Transverse colon (tissue), 4 donors: ENCODE results near the gene ANKS4B. TPM values are rescaled to one million over a fixed set of nuclear protein-coding genes. Genes with fewer than 3 reads are reported as not detected.
A peak's percentile ranks its signal among the peaks of the same experiment; 100 is the strongest.

Experiments
- DNase-seq: peaks from one replicate; pipeline ENCODE4 v3.0.0-alpha.2; 2019
- H3K27ac ChIP-seq, 4 donors: fragments of 200-600 bp; sonication (generic); 2 replicates each; pipeline ENCODE4 v1.5.1; 2016 to 2018; ENCODE audit warnings: inconsistent platforms in 4 of 4
- H3K27me3 ChIP-seq: fragments of 200-600 bp; sonication (generic); 2 replicates; pipeline ENCODE4 v1.5.1; 2017; ENCODE audit warnings: inconsistent platforms
- H3K36me3 ChIP-seq, 4 donors: fragments of 200-600 bp; sonication (generic); 2 replicates each; pipeline ENCODE4 v1.5.1; 2017 to 2019; ENCODE audit warnings: inconsistent platforms in 4 of 4
- H3K4me1 ChIP-seq, 4 donors: fragments of 200-600 bp; sonication (generic); 2 replicates each; pipeline ENCODE4 v1.5.1; 2017 to 2020; ENCODE audit warnings: inconsistent platforms in 4 of 4
- H3K4me3 ChIP-seq, 4 donors: fragments of 200-600 bp; sonication (generic); 1 replicate in 1 of 4; 2 replicates in 3 of 4; pipeline versions ENCODE4 v1.5.1 to v1.6.1; 2017 to 2019; ENCODE audit warnings: inconsistent platforms in 4 of 4
- H3K9me3 ChIP-seq, 2 donors: fragments of 200-600 bp; sonication (generic); 2 replicates each; pipeline ENCODE4 v1.5.1; 2017 to 2019; ENCODE audit warnings: inconsistent platforms in 2 of 2
- EP300 ChIP-seq: sonication (generic); formaldehyde crosslinking; IDR thresholded peaks from one replicate; pipeline ENCODE4 v1.6.1; 2017; ENCODE audit warnings: antibody characterized with exemption, low read depth
- POLR2A ChIP-seq: fragments of 450-650 bp; IDR thresholded peaks from one replicate; pipeline ENCODE4 v1.6.1; 2016; ENCODE audit warnings: antibody characterized with exemption, mild to moderate bottlenecking, moderate library complexity
- POLR2AphosphoS5 ChIP-seq, 3 donors: sonication (generic); formaldehyde crosslinking; IDR thresholded peaks; one replicate each; pipeline ENCODE4 v1.6.1; 2016; ENCODE audit warnings: antibody characterized with exemption in 3 of 3
- WGBS, 2 donors: methylation state at CpG; one replicate each; pipeline ENCODE4 v1.1.5; 2018; ENCODE audit warnings: low coverage in 1 of 2; 5-methylcytosine and 5-hydroxymethylcytosine counted together
- in situ Hi-C, 4 donors: fragments of 200-750 bp; cut with MboI; loops; one replicate each; pipeline versions ENCODE4 v1.15.0 to v1.15.1; 2017; ENCODE audit warnings: low sequenced_read_pairs in 3 of 4, low pct_ligation_motif_present in 1 of 4, low pct_unique_long_range_greater_than_20kb in 1 of 4
- intact Hi-C: fragments of 100-400 bp; cut with DNase I; formaldehyde crosslinking; loops from one replicate; pipeline ENCODE4 v1.15.1; 2023; ENCODE audit warnings: low total_unique reads
- total RNA-seq, 4 donors: library from RNA; depleted of rRNA; stranded (reverse); fragments of >200 nt; gene quantifications; one replicate each; pipeline ENCODE4 v1.1.0, GENCODE V29; 2016
- TF ChIP-seq, protein P1 (sequence below), 5 experiments: fragments of 200-600 bp in 3 of 5; fragments of 450-650 bp in 2 of 5; sonication (generic) in 3 of 5; IDR thresholded peaks; 1 replicate in 2 of 5; 2 replicates in 3 of 5; pipeline ENCODE4 v1.5.1; 2016 to 2017; ENCODE audit warnings: antibody characterized with exemption in 5 of 5, inconsistent platforms in 3 of 5, mild to moderate bottlenecking in 2 of 5, moderate library complexity in 1 of 5

Gene ANKS4B
- total RNA-seq, 4 donors from 2014 or later, result 27.7 to 70.2 (median 41.4) TPM

DNA sequence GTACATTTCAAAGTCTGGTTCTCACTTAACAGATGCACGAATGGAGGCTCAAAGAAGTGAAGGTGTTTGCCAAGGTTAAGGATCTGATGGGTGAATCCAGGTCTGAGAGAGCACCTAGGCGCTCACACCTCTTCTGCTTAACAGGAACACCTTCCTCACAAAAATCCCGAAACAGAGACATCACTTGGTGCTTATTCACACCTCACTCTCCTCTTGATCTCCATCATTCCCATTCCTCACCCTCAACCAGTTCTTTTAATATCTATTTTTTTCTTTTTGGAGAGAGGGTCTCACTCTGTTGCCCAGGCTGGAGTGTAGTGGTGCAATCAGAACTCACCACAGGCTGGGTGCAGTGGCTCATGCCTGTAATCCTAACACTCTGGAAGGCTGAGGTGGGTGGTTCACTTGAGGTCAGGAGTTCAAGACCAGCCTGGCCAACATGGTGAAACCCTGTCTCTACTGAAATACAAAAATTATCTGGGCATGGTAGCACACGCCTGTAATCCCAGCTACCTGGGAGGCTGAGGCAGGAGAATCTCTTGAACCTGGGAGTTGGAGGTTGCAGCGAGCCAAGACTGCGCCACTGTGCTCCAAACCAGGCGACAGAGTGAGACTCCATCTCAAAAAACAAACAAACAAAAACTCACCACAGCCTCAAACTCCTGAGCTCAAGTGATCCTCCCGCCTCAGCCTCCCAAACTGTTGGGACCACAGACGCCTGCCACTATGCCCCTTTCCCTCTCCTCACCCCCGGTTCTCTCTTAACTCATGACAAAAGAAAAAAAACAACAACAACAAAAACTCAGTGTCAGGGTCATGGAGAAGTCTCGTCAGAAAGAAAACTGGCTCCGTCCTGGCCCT, 29.5 kb downstream of the ANKS4B start:
- Histone ChIP-seq H3K9me3 (no peaks in the 10 kb centered on the region), H3K4me3 (no peak overlapping the region), H3K36me3 (no peaks in the 10 kb centered on the region), H3K27ac (peak overlapping the region; percentile 38 to 64 (median 58)), H3K4me1 (peaks cover 9 to 46% (median 27%) of the 10 kb centered on the region in 4 donors), H3K27me3 (no peaks in the 10 kb centered on the region)
- WGBS, 2 donors, result 78 to 86% methylated on average over 6 to 12 of the region's 12 CpGs
- no peak for DNase-seq
- no peak for TF ChIP-seq EP300
- no peak for TF ChIP-seq POLR2AphosphoS5 (IDR thresholded peaks at IDR 0.05)
- no peak for TF ChIP-seq POLR2A
- TF ChIP-seq, protein P1, sequence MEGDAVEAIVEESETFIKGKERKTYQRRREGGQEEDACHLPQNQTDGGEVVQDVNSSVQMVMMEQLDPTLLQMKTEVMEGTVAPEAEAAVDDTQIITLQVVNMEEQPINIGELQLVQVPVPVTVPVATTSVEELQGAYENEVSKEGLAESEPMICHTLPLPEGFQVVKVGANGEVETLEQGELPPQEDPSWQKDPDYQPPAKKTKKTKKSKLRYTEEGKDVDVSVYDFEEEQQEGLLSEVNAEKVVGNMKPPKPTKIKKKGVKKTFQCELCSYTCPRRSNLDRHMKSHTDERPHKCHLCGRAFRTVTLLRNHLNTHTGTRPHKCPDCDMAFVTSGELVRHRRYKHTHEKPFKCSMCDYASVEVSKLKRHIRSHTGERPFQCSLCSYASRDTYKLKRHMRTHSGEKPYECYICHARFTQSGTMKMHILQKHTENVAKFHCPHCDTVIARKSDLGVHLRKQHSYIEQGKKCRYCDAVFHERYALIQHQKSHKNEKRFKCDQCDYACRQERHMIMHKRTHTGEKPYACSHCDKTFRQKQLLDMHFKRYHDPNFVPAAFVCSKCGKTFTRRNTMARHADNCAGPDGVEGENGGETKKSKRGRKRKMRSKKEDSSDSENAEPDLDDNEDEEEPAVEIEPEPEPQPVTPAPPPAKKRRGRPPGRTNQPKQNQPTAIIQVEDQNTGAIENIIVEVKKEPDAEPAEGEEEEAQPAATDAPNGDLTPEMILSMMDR (IDR thresholded peaks at IDR 0.05), result no peak
- intact Hi-C loops, result loop anchor here (10.0 kb wide), 1 partner anchor 58 kb away; no protein-coding TSS in a partner anchor
- in situ Hi-C loops, result loop anchor here in 1 of 4 donors (10.0 kb wide), 1 partner anchor 78 kb away; no protein-coding TSS in a partner anchor

DNA sequence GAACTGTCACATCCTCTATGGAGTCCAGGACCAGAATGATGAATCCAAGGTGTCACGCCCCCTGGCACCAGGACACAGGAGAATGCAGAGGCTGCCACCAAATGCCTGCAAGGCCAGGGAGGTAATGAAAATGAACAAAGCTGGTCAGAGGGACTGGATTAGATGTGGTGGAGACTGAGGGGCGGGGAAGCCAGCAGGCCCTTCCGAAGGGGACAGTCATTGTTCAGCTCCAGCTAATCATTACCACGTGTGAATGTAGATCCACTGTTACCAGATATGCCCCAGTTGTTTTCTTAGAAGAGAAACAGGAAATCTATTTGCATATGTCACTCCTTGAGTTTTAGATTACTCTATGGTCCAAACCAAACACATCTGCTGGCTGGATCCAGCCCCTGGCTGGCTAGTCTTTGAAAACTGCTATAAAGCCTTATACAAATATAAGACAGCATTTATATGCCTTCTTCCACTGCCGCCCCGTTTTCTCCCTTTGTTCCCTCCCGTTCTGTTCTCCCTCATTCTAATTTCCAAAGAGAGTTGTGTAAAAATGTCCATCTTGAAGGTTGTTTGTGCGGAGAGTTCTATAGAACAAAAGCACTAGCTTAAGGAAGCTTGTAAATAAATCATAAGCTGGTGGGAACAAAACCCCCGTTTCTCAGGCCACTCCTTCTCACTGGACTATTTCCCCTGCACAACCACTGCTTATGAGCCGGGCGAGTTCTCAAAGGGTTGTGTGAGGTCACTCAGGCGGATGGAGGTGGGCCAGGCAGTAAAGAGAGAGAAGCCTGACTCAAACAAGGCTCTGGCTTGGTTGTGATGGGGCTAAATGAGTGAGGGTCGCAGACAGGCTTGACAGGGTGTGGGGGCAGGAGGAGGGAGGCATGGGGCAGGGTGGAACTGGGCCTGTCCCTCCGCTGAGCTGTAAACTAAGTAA, 30.4 kb downstream of the ANKS4B start:
- Histone ChIP-seq H3K9me3 (no peaks in the 10 kb centered on the region), H3K27me3 (no peaks in the 10 kb centered on the region), H3K4me3 (no peak overlapping the region), H3K4me1 (peaks cover 9 to 46% (median 27%) of the 10 kb centered on the region in 4 donors), H3K27ac (peak overlapping the region; percentile 38 to 64 (median 58)), H3K36me3 (no peaks in the 10 kb centered on the region)
- TF ChIP-seq POLR2A, result no peak
- no peak for TF ChIP-seq POLR2AphosphoS5 (IDR thresholded peaks at IDR 0.05)
- TF ChIP-seq, protein P1 (IDR thresholded peaks at IDR 0.05), result no peak
- TF ChIP-seq EP300, result no peak
- in situ Hi-C loops, result loop anchor here in 1 of 4 donors (10.0 kb wide), 1 partner anchor 79 kb away; no protein-coding TSS in a partner anchor
- intact Hi-C loops, result loop anchor here (10.0 kb wide), 1 partner anchor 59 kb away; no protein-coding TSS in a partner anchor
- peak; percentile 43 for DNase-seq
- WGBS, 2 donors, result 27 to 49% methylated on average over 11 to 14 of the region's 14 CpGs

DNA sequence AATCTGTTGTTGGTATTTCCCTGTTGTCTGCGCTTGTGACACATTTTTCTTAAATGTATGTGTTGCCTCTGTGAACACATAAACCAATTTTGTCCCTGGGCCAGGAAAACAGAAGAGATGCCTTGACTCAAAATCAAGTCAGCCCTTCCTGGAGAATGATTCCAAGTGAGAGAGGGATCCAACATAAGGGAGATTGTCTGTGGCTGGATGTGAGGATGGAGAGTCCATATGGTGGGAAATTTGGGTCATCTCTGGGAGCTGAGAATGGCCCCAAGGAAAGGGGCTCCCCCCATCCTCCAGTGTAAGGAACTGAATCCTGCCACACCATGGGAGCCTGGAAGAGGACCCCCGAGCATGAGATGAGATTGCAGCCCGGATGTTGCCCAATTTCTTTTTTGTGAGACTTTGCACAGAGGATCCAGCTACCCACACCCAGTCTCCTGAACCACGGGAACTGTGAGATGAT, 31.1 kb downstream of the ANKS4B start:
- 56 to 73% methylated on average over 3 to 4 of the region's 4 CpGs for WGBS, 2 donors
- no peak for DNase-seq
- in situ Hi-C loops (loop anchor here in 1 of 4 donors (10.0 kb wide), 1 partner anchor 80 kb away; no protein-coding TSS in a partner anchor), intact Hi-C loops (loop anchor here (10.0 kb wide), 1 partner anchor 60 kb away; no protein-coding TSS in a partner anchor)
- no peak for TF ChIP-seq POLR2A
- no peak for TF ChIP-seq POLR2AphosphoS5 (IDR thresholded peaks at IDR 0.05)
- TF ChIP-seq EP300, result no peak
- TF ChIP-seq, protein P1 (IDR thresholded peaks at IDR 0.05), result no peak
- no peaks in the 10 kb centered on the region for H3K27me3 ChIP-seq
- no peak overlapping the region for H3K4me3 ChIP-seq
- peaks cover 9 to 46% (median 27%) of the 10 kb centered on the region in 4 donors for H3K4me1 ChIP-seq
- H3K27ac ChIP-seq, result peak overlapping the region; percentile 38 to 64 (median 58)
- H3K36me3 ChIP-seq, result no peaks in the 10 kb centered on the region
- H3K9me3 ChIP-seq, result no peaks in the 10 kb centered on the region
